Activated B cell treated with CpG ODN at 0.5 μM for 24 hours (primary cell): Measurements from ENCODE around the gene RBM47. TPM values are rescaled to one million over a fixed set of nuclear protein-coding genes. Genes with fewer than 3 reads are reported as not detected.

ENCODE experiments used
- ATAC-seq: fragments of 200-7000 bp; cut with Tn5 transposase; one replicate; pipeline ENCODE4 v1.10.0; 2021; ENCODE audit warnings: low read depth, mild to moderate bottlenecking, moderate library complexity
- CTCF ChIA-PET: fragments of 350-600 bp; sonication (Branson Sonifier 250); formaldehyde crosslinking; loops from one replicate; lab custom pipeline; 2021; ENCODE audit warnings: antibody characterized with exemption; lab: Charles Lee
- POLR2A ChIA-PET: fragments of 350-600 bp; sonication (Branson Sonifier 250); formaldehyde crosslinking; loops from one replicate; lab custom pipeline; 2021; ENCODE audit warnings: antibody characterized with exemption; lab: Charles Lee
- DNase-seq: peaks from one replicate; pipeline ENCODE4 v3.0.0; 2022
- H3K27ac Mint-ChIP-seq: one replicate; pipeline ENCODE4 v1.8.0; 2020; ENCODE audit warnings: mixed read lengths
- H3K27me3 Mint-ChIP-seq: one replicate; pipeline ENCODE4 v1.8.0; 2021; ENCODE audit warnings: mixed read lengths
- H3K36me3 Mint-ChIP-seq: one replicate; pipeline ENCODE4 v1.8.0; 2021; ENCODE audit warnings: low read depth, mixed read lengths
- H3K4me1 Mint-ChIP-seq: one replicate; pipeline ENCODE4 v1.8.0; 2021; ENCODE audit warnings: mixed read lengths
- H3K4me3 Mint-ChIP-seq: one replicate; pipeline ENCODE4 v1.8.0; 2020; ENCODE audit warnings: mild to moderate bottlenecking, mixed read lengths
- H3K9me3 Mint-ChIP-seq: one replicate; pipeline ENCODE4 v1.8.0; 2020; ENCODE audit warnings: mixed read lengths
- intact Hi-C: fragments of 100-400 bp; cut with micrococcal nuclease; formaldehyde crosslinking; loops from one replicate; pipeline ENCODE4 v1.15.1; 2024
- total RNA-seq: library from RNA; stranded (reverse); gene quantifications from 2 replicates; pipeline ENCODE4 v1.2.3, GENCODE V29; 2022
- TF ChIP-seq, protein P1 (sequence below): fragments of 200-600 bp; IDR thresholded peaks from one replicate; pipeline ENCODE4 v1.8.0; 2022; ENCODE audit warnings: antibody characterized with exemption, mild to moderate bottlenecking

RBM47 gene
- total RNA-seq, 1 donor from 2014 or later, result 8.0 TPM

DNA sequence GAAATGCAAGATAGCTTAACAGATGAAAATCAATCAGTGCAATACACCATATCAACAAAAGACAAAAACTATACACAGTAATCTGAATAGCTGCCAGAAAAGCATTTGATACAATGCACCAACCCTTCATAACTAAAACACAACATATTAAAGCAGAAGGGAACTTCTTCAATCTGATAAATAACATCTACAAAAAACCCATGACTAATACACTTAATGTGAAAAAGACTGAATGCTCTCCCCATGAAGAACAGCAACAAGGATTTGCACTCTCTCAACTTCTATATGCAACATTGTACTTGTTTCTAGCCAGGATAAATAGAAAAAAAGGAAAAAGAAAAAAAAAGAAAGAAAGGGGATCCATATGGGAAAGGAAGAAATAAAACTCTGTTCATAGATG lies 139.7 kb downstream of the RBM47 start:
- TF ChIP-seq, protein P1, sequence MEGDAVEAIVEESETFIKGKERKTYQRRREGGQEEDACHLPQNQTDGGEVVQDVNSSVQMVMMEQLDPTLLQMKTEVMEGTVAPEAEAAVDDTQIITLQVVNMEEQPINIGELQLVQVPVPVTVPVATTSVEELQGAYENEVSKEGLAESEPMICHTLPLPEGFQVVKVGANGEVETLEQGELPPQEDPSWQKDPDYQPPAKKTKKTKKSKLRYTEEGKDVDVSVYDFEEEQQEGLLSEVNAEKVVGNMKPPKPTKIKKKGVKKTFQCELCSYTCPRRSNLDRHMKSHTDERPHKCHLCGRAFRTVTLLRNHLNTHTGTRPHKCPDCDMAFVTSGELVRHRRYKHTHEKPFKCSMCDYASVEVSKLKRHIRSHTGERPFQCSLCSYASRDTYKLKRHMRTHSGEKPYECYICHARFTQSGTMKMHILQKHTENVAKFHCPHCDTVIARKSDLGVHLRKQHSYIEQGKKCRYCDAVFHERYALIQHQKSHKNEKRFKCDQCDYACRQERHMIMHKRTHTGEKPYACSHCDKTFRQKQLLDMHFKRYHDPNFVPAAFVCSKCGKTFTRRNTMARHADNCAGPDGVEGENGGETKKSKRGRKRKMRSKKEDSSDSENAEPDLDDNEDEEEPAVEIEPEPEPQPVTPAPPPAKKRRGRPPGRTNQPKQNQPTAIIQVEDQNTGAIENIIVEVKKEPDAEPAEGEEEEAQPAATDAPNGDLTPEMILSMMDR, result no peak
- no peak overlapping the region for H3K4me3 Mint-ChIP-seq
- no peak overlapping the region for H3K27ac Mint-ChIP-seq
- POLR2A ChIA-PET, result no interaction called here
- H3K4me1 Mint-ChIP-seq, result no peaks in the 10 kb centered on the region
- no peaks in the 10 kb centered on the region for H3K36me3 Mint-ChIP-seq
- no peak for ATAC-seq
- CTCF ChIA-PET, result no interaction called here
- H3K9me3 Mint-ChIP-seq, result no peaks in the 10 kb centered on the region
- intact Hi-C loops, result no loop called here
- H3K27me3 Mint-ChIP-seq, result no peaks in the 10 kb centered on the region
- DNase-seq, result no peak

DNA sequence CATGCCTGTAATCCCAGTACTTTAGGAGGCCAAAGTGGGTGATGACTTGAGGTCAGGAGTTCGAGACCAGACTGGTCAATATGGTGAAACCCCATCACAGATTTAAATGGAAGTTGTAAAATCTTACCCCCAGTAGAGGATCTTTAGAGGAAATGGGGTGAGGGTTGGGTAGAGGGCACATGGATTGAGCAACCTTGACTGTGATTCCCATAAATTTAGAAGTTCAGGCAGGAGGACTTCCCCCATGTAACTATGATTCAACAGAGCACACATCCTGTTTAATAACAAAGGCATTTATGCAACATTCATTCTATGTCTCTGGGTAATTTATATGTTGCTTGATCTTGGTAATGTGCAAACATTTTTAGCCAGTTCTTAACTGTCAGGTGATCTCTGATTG lies 143.1 kb downstream of the RBM47 start:
- no peaks in the 10 kb centered on the region for H3K36me3 Mint-ChIP-seq
- ATAC-seq, result no peak
- H3K27me3 Mint-ChIP-seq, result peaks cover 2% of the 10 kb centered on the region
- ChIA-PET POLR2A (interaction anchor here (0.6 kb wide), 1 partner anchor 11 kb away, joined by 5 read pairs; no protein-coding TSS in a partner anchor), CTCF (no interaction called here)
- H3K4me1 Mint-ChIP-seq, result no peaks in the 10 kb centered on the region
- no peak overlapping the region for H3K27ac Mint-ChIP-seq
- no peak overlapping the region for H3K4me3 Mint-ChIP-seq
- TF ChIP-seq, protein P1, result no peak
- intact Hi-C loops, result no loop called here
- no peaks in the 10 kb centered on the region for H3K9me3 Mint-ChIP-seq
- no peak for DNase-seq

DNA sequence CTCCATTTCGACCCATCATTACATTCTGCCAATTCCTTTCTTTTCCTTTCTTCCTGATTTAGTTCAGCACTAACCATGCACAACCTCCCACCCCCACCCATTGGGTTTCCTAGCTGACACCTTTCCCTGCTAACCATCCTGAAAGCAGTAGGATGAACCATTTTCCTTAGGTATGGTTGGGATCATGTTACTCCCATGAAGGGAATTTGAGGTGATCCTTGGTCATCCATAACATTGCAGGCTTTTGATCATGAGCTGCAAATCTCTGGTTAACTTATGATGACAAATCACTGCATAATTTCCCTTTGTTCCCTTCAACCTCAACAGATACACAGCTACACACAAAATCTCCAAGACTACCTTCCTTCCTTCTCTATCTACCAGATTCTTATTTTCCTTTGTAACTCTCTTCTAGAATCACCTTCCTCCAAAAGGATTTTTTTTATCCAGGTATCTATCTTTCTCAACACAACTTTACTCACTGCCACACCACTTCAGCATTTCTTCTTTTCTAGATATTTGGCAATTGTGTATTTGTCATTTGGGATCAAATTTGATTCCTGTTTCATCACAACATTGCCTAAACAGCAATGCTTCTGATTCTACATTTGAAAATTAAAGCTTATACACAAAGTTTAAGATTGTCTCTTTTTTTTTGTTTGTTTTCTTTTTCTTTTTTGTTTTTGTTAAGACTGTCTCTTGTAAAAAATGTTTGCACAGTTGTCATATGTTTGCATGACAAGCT lies 145.1 kb downstream of the RBM47 start:
- ChIA-PET CTCF (no interaction called here), POLR2A (no interaction called here)
- no peak overlapping the region for H3K4me3 Mint-ChIP-seq
- DNase-seq, result no peak
- H3K9me3 Mint-ChIP-seq, result no peaks in the 10 kb centered on the region
- peaks cover 2% of the 10 kb centered on the region for H3K27me3 Mint-ChIP-seq
- intact Hi-C loops, result no loop called here
- H3K27ac Mint-ChIP-seq, result no peak overlapping the region
- TF ChIP-seq, protein P1, result no peak
- ATAC-seq, result no peak
- H3K4me1 Mint-ChIP-seq, result no peaks in the 10 kb centered on the region
- no peaks in the 10 kb centered on the region for H3K36me3 Mint-ChIP-seq

DNA sequence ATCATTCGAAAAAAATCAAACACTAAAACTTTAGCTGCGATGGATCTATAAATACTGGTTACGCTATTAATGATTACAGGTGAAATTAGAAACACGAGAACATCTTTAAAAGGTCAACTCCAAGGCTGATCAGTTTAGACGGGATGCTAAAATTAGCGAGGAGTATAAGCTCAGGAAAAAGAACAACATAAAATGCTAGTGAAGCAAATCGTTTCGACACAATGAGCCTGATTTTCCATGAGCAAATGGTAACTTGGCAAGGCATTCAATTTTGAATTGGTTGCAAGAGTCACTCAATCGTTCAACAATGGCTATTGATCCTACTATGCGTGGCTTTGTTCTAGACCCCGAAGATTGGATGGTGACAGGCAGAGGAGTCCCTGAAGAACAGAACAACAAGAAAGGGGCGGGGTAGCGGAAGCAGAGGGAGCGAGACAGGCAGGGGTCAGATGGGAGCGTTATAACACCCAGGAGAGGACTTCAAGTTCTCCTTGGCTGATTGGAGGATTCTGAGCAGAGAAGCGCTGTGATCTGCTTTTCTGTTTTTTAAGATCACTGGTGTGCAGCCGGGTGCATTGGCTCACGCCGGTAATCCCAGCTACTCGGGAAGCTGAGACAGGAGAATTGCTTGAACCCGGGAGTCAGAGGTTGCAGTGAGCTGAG lies 146.5 kb downstream of the RBM47 start:
- Mint-ChIP-seq H3K9me3 (no peaks in the 10 kb centered on the region), H3K27me3 (peaks cover 2% of the 10 kb centered on the region), H3K4me3 (no peak overlapping the region), H3K27ac (no peak overlapping the region), H3K36me3 (no peaks in the 10 kb centered on the region), H3K4me1 (no peaks in the 10 kb centered on the region)
- TF ChIP-seq, protein P1, result no peak
- intact Hi-C loops, result no loop called here
- ChIA-PET CTCF (no interaction called here), POLR2A (no interaction called here)
- DNase-seq, result no peak
- no peak for ATAC-seq

DNA sequence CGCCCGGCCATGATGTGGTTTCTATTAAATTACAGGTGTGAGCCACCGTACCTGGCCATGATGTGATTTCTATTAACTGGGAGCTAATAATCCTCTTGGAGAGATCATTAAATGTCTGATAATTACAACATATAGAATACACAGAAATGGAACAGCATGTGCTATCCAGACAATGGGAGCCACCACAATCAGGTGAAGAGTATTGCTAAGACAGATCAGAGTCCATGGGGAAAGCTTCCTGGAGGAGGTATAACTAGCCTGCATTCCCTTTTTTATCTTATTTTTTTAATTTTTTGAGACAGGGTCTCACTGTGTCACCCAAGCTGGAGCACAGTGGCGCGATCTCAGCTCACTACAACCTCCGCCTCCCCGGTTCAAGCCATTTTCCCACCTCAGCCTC lies 147.7 kb downstream of the RBM47 start:
- intact Hi-C loops, result no loop called here
- TF ChIP-seq, protein P1, result no peak
- ChIA-PET CTCF (no interaction called here), POLR2A (interaction anchor here (0.6 kb wide), 1 partner anchor 13 kb away, joined by 3 read pairs; no protein-coding TSS in a partner anchor)
- DNase-seq, result no peak
- no peaks in the 10 kb centered on the region for H3K9me3 Mint-ChIP-seq
- H3K4me1 Mint-ChIP-seq, result no peaks in the 10 kb centered on the region
- H3K36me3 Mint-ChIP-seq, result no peaks in the 10 kb centered on the region
- no peak for ATAC-seq
- H3K27me3 Mint-ChIP-seq, result peaks cover 2% of the 10 kb centered on the region
- H3K27ac Mint-ChIP-seq, result no peak overlapping the region
- H3K4me3 Mint-ChIP-seq, result no peak overlapping the region
